GM20000 (cell line): ENCODE measurements around the gene DGKI.
"Not testable (repeated sequence)": the region's sequence is repeated elsewhere in the genome, so short reads cannot be mapped to it uniquely, and the experiment has no call there.

Experiments used
- DNase-seq: peaks from one replicate; pipeline ENCODE4 v3.0.0; 2012; ENCODE audit warnings: low spot score
- CTCF ChIP-seq: IDR thresholded peaks from 2 replicates; pipeline ENCODE4 v1.5.1; 2012; ENCODE audit warnings: mild to moderate bottlenecking, control low read depth; ENCODE audit errors: extremely low read depth, missing control alignments

DGKI gene

DNA sequence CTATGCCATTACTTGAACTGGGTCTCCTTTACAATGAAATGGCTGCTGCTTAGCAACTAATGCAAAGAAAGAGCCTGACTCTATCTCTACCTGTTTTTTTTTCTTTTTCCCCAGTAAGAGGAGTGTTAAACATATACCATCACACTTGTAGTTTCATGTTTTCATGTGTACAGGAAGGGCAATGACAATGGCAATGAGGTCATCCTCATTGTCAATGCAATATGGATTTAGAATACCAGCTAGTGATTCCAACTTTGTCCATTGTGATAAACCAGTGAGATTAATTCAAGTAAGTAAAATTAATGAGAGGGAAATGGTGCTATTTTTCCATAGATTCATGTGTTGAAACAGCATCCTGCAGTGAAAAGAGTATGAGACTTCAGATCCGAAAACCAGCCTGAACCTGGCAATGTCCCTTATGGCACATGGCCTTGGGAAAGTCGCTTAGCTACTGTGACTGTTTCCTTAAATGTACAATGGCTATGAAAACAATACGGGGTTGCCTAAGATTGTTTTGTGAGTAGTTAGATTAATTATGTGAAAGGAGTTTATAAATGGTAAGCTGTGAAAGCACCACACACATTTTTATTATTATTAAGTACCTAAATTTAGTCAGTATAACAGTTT, 11.2 kb downstream of the DGKI start:
- no peak for TF ChIP-seq CTCF
- no peak for DNase-seq

DNA sequence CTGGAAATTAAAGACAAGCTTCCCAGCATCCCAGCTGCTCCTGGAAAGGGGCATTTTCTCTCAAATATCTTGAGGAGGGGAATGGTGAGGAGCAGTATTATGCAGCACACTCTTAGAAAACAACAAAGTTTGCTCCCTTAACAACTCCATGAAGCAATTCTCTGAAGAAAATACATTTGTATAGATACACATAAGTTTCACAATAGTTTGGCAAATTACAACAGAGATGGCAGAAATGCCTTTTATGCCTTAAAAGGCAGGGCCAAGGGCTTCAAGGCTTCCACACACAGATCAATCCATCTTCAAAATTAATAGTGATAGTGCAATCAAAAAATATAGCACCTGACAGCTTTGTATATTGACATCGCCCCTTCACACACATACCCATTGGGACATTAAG, 12.2 kb downstream of the DGKI start:
- TF ChIP-seq CTCF, result no peak
- DNase-seq, result no peak

DNA sequence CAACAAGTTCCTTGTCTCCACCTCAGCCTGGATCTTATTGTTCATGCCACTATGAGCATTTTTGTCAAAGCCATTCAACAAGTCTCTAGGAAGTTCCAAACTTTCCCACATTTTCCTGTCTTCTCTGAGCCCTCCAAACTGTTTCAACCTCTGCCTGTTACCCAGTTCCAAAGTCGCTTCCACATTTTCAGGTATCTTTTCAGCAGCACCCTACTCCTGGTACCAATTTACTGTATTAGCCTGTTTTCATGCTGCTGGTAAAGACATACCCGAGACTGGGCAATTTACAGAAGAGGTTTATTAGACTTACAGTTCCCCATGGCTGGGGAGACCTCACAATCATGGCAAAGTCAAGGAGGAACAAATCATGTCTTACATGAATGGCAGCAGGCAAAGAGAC, 13.8 kb downstream of the DGKI start:
- DNase-seq, result not testable (repeated sequence)

DNA sequence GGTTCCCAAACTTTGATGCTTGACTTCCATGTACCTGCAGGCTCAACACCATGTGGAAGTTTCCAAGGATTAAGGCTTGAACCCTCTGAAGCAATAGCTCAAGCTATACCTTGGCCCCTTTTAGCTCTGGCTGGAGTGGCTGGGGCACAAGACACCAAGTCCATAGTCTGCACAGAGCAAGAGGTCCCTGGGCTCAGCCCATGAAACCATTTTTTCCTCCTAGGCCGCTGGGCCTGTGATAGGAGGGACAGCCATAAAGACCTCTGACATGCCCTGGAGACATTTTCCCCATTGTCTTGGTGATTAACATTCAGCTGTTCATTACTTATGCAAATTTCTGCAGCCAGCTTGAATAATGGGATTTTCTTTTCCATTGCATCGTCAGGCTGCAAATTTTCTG, 14.4 kb downstream of the DGKI start:
- DNase-seq, result no peak

GRCh38 chr7:137831555-137831954, 15.2 kb downstream of the DGKI start:
- DNase-seq, result not testable (repeated sequence)

More for the DNA sequence above, 14.4 kb downstream of the DGKI start:
- no peak for TF ChIP-seq CTCF

GRCh38 chr7:137829337-137829992, 17.3 kb downstream of the DGKI start:
- TF ChIP-seq CTCF, result no peak
- no peak for DNase-seq

DNA sequence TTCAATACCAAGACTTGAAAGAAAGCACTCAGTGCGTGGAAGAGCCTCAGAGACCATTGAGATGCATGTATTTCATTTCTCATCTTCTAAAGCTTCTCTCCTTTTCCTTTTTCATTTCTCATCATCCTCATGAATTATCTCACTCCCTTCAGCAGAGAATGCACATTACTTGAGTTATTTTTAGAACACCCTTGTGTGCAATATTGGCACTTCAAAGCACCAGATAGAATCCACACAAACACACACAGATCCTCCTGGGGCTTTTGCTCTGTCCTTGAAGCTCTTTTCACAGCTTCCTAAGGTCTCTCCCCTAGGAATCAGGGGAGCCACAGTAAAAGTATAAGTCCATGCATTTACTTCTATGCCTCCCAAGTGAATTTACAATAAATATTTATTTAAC, 18.3 kb downstream of the DGKI start:
- no peak for TF ChIP-seq CTCF
- DNase-seq, result no peak

DNA sequence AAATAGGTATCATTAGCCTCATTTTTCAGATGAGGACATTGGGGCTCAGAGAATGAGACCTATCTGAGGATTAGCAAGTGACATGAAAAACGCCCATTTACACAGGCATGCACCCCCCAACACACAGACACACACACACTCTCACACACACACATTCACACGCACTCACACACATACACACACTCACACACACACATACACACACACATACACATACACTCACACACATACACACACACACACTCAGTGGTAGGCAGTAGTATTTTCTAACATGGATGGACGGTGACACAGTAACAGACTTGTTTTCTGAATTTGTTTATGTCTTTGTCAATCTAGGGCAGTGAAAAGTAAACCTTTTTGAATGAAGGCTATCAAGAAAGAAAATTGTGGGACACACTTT, 21.3 kb downstream of the DGKI start:
- no peak for DNase-seq
- TF ChIP-seq CTCF, result no peak
